Fibroblast of mammary gland (primary cell): ENCODE results near the gene FHDC1.

Experiments
- DNase-seq: peaks from one replicate; pipeline ENCODE4 v3.0.0-alpha.2; 2010; ENCODE audit warnings: low read depth
- H3K4me3 ChIP-seq: 2 replicates; pipeline ENCODE4 v1.5.1; 2011; ENCODE audit warnings: low read depth, mild to moderate bottlenecking, low read length, moderate library complexity; ENCODE audit not compliant: control insufficient read depth
- TF ChIP-seq, protein P1 (sequence below): conservative IDR thresholded peaks from 2 replicates; pipeline ENCODE4 v1.5.1; 2011; ENCODE audit warnings: low read depth, low read length, inconsistent platforms; ENCODE audit not compliant: control insufficient read depth, insufficient read depth

The FHDC1 gene

DNA sequence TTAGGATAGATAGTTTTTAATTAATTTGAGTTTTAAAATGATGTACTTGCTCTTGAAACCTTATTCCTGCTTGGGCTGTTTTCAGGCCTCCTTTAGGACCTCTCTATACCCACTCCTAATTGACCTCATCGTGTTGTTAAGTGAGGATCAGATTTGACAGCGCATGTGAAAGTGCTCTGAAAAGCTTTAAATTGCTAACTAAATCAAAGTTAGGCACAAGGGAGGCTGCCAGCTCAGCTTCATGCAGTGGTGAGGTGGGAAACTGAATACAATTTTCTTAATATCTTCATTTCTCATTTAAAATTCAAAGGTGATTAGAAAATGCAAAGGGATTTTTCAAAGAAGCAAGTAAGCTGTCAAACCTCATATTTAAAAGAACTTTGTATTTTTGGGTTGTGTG, 20.0 kb downstream of the FHDC1 start:
- DNase-seq = no peak
- H3K4me3 ChIP-seq = no peak overlapping the region
- TF ChIP-seq, protein P1, sequence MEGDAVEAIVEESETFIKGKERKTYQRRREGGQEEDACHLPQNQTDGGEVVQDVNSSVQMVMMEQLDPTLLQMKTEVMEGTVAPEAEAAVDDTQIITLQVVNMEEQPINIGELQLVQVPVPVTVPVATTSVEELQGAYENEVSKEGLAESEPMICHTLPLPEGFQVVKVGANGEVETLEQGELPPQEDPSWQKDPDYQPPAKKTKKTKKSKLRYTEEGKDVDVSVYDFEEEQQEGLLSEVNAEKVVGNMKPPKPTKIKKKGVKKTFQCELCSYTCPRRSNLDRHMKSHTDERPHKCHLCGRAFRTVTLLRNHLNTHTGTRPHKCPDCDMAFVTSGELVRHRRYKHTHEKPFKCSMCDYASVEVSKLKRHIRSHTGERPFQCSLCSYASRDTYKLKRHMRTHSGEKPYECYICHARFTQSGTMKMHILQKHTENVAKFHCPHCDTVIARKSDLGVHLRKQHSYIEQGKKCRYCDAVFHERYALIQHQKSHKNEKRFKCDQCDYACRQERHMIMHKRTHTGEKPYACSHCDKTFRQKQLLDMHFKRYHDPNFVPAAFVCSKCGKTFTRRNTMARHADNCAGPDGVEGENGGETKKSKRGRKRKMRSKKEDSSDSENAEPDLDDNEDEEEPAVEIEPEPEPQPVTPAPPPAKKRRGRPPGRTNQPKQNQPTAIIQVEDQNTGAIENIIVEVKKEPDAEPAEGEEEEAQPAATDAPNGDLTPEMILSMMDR = no peak

GRCh38 chr4:152956650-152957436, 20.7 kb downstream of the FHDC1 start:
- DNase-seq = no peak
- TF ChIP-seq, protein P1 = no peak
- H3K4me3 ChIP-seq = no peak overlapping the region

- TF ChIP-seq, protein P1 = no peak
- DNase-seq = no peak
- no peak overlapping the region for H3K4me3 ChIP-seq
These were observed 21.5 kb downstream of the FHDC1 start for GRCh38 chr4:152957437-152958171.

DNA sequence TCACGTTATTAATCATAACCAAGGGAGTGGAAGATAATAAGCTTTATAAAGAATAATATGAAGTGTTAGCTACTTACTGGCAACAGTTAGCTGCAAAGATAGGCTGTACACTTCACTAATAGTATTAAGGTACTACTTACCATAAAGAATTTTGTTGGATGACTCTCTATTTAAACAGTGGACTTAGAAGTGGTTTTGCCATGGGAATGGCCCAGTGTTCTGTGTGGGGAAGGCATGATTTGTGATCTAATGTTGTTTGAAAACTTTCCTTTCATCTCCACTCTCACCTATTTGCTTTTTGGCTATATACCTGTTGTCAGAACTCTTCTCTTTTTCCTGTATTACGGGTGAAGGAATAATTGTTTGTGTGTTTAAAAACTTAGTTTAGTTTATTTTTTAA, 23.0 kb downstream of the FHDC1 start:
- DNase-seq = no peak
- TF ChIP-seq, protein P1 = no peak

DNA sequence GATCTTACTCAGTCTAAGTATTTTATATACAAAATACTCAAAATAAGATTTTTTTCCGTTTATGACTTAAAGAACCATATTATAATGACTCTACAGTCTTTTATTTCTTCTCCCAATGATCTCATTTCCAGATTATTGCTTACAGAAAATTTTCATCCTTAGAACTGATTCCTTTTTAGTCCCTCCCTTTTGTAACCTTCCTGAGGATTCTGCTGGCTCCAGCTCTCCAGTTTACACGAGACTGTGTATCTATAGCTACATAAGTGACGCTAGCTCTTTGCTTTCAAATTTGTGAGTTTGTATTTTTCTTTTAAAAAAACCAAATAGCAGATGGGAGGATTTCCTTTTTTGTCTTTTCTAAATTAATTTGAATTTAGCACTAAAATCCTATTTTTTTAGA, 24.0 kb downstream of the FHDC1 start:
- H3K4me3 ChIP-seq = no peak overlapping the region
- TF ChIP-seq, protein P1 = no peak
- no peak for DNase-seq

More for the DNA sequence above, 23.0 kb downstream of the FHDC1 start:
- H3K4me3 ChIP-seq = no peak overlapping the region

DNA sequence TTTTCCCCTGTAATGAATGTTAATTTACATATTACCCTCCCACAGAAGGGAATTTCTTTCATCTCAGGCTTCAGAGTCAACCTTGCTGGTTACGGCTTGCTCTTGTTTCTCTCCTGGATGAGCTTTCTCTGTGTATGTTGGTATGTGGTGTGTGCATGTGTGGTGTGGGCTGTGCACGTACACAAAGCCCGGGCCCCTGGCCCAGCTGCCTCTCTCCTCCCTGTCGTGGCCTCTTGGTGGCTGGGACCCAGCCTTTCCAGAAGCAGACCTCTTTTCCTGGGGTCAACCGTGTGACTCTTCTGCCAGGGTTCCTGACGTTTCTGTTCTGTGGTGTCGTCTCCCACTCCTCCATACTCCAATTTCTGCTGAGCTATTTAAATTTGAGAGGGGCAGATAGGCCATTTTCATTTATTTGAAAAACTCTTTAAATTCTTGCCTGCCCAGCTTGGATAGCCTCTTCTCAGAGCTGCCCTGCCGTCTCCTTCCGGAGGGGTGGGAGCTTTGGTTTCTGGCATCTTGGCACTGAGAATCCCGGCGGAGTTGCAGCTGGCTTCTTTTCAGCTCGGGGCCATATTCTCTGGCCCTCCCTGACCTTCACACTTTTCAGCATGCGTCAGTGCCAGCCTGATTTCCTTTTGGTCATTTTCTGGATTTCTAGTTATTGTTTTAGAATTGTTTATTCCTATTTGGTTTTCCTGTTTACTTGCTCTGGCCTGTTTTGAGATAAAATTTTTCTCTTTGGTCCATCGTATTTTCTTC, 25.1 kb downstream of the FHDC1 start:
- H3K4me3 ChIP-seq = no peak overlapping the region
- DNase-seq = no peak
- TF ChIP-seq, protein P1 = no peak
